NB4 (cell line): ENCODE measurements around the gene AP5S1.

Experiments
- DNase-seq: peaks from one replicate; pipeline ENCODE4 v3.0.0; 2010; ENCODE audit warnings: low read depth
- H3K4me3 ChIP-seq: one replicate; pipeline ENCODE4 v1.5.1; 2011; ENCODE audit warnings: mild to moderate bottlenecking, low read depth, low read length, moderate library complexity
- CTCF ChIP-seq: IDR thresholded peaks from one replicate; pipeline ENCODE4 v1.5.1; 2012; ENCODE audit warnings: low read depth, low read length
- MAX ChIP-seq: IDR thresholded peaks from 2 replicates; pipeline ENCODE4 v1.6.1; 2011; ENCODE audit warnings: low read depth, low read length
- MYC ChIP-seq: IDR thresholded peaks from 2 replicates; pipeline ENCODE4 v1.6.1; 2011; ENCODE audit warnings: low read depth, low read length
- POLR2A ChIP-seq: IDR thresholded peaks from 2 replicates; pipeline ENCODE4 v1.6.1; 2011; ENCODE audit warnings: mild to moderate bottlenecking; ENCODE audit not compliant: insufficient read length; ENCODE audit errors: extremely low read depth

AP5S1 gene

GRCh38 chr20:3820048-3820900, at the start of gene AP5S1:
Gene AP5S1 (plus strand): TSS chr20:3820547. CDS start chr20:3822118, 1,571 bp downstream.
- DNase-seq: peak; percentile 98
- TF ChIP-seq MYC (peak; percentile 40; the same call in 1 of the 2 replicates), CTCF (peak; percentile 90), MAX (peak; percentile 11), POLR2A (peak; percentile 76)
- peak within 1 kb of the TSS; percentile 98 for H3K4me3 ChIP-seq

- no peak overlapping the region for H3K4me3 ChIP-seq
- TF ChIP-seq POLR2A: no peak
- TF ChIP-seq MAX: no peak
- TF ChIP-seq CTCF: no peak
- TF ChIP-seq MYC: no peak
Measured at GRCh38 chr20:3771552-3772058, 48.7 kb upstream of the AP5S1 start.

GRCh38 chr20:3775457-3776108, 44.8 kb upstream of the AP5S1 start:
- no peak overlapping the region for H3K4me3 ChIP-seq
- DNase-seq: no peak
- TF ChIP-seq MYC (no peak), POLR2A (no peak), CTCF (no peak), MAX (no peak)

More at GRCh38 chr20:3771552-3772058, 48.7 kb upstream of the AP5S1 start:
- DNase-seq: no peak

GRCh38 chr20:3777381-3777715, 43.0 kb upstream of the AP5S1 start:
- TF ChIP-seq POLR2A (no peak), MYC (no peak), MAX (no peak), CTCF (no peak)
- no peak for DNase-seq
- no peak overlapping the region for H3K4me3 ChIP-seq

- TF ChIP-seq POLR2A: no peak
- no peak for TF ChIP-seq MYC
- TF ChIP-seq MAX: no peak
- TF ChIP-seq CTCF: no peak
- H3K4me3 ChIP-seq: no peak overlapping the region
- no peak for DNase-seq
Measured at GRCh38 chr20:3777716-3778629, 42.4 kb upstream of the AP5S1 start.
